ENCODE data around the gene SSTR4. TPM values are rescaled to one million over a fixed set of nuclear protein-coding genes. Genes with fewer than 3 reads are reported as not detected.

Gene SSTR4
- total and polyA plus RNA-seq, 9 of the 15 experiments (the other 6 are each of a cell fraction or from before 2014, with no cell fraction given): not detected

GRCh38 chr20:23086931-23087411 is 51.9 kb downstream of the SSTR4 start (continued):
- TF ChIP-seq STAT5A (IDR thresholded peaks at IDR 0.05; ENCODE audit: borderline replicate concordance, low read length): no peak
- TF ChIP-seq ZNF3 (CRISPR knock-in tag; IDR thresholded peaks at IDR 0.05): no peak
- no peak for TF ChIP-seq THRAP3 (IDR thresholded peaks at IDR 0.05; ENCODE audit: borderline replicate concordance)
- TF ChIP-seq ZNF253 (CRISPR knock-in tag; conservative IDR thresholded peaks at IDR 0.05): no peak
- TF ChIP-seq ZC3H11A (IDR thresholded peaks at IDR 0.05; ENCODE audit: low read depth, low read length): no peak
- no peak for TF ChIP-seq BACH1 (tag; IDR thresholded peaks at IDR 0.05)
- no peak for TF ChIP-seq CBFB (CRISPR knock-in tag; IDR thresholded peaks at IDR 0.05)
- TF ChIP-seq TRIM24 (IDR thresholded peaks at IDR 0.05): no peak

GRCh38 chr20:23087587-23088251 is 52.6 kb downstream of the SSTR4 start:
- peak in 3 of 4 experiments; percentile 17 to 73 (median 49) for DNase-seq (ENCODE audit: extremely low read depth in 1 of 4, low spot score in 3 of 4)
- Histone ChIP-seq H3K79me2 (ENCODE audit: control insufficient read depth, insufficient read depth, low read length) (no peaks in the 10 kb centered on the region), H2AFZ (ENCODE audit: low read depth, low read length) (peak overlapping the region; percentile 72), H3K36me3 (ENCODE audit: control insufficient read depth, insufficient read depth, low read length) (no peaks in the 10 kb centered on the region), H3K9me1 (ENCODE audit: control insufficient read depth, insufficient read depth, low read length) (no peaks in the 10 kb centered on the region), H3K9me3 (replicated peaks; ENCODE audit: control insufficient read depth, insufficient read depth, low read depth, low read length) (no peaks in the 10 kb centered on the region), H4K20me1 (replicated peaks; ENCODE audit: control insufficient read depth, insufficient read depth, low read length) (no peaks in the 10 kb centered on the region), H3K27ac (ENCODE audit: extremely low read depth, low read depth, low read length) (no peak overlapping the region; the same call in 2 of the 3 replicates), H3K4me3 (no peak overlapping the region), H3K9ac (ENCODE audit: insufficient read depth in 1 of 2, low read depth in 2 of 2, low read length in 2 of 2) (peak overlapping the region; percentile 31 to 60; a peak in 2 of 4 replicates), H3K4me2 (ENCODE audit: insufficient read depth, low read length) (peak overlapping the region; percentile 36), H3K27me3 (ENCODE audit: control insufficient read depth in 2 of 2, insufficient read depth in 2 of 2, low read length in 2 of 2) (no peaks in the 10 kb centered on the region), H3K4me1 (replicated peaks in 1 of 2; ENCODE audit: control insufficient read depth in 2 of 2, insufficient read depth in 2 of 2, low read length in 2 of 2) (peaks cover 42 to 60% of the 10 kb centered on the region in 2 experiments)
- 21% methylated on average over 9 of the region's 9 CpGs for WGBS (ENCODE audit: insufficient coverage, low coverage, missing lambda C conversion rate)
- FAIRE-seq: peak; percentile 82
- in situ Hi-C loops (cut with MboI) (no loop called here), intact Hi-C loops (cut with micrococcal nuclease) (no loop called here)
- CTCF ChIA-PET (ENCODE audit: low intra/inter-chr PET ratio): interaction anchor here (0.6 kb wide), 1 partner anchor 131 kb away, joined by 3 read pairs; no protein-coding TSS in a partner anchor
- BruUV-seq (replicated peaks): no TSS peak
- ATAC-seq: peak; percentile 71
- POLR2A ChIA-PET: no interaction called here
- TF ChIP-seq CCAR2 (IDR thresholded peaks at IDR 0.05; ENCODE audit: low read depth, low read length) (no peak), RFX5 (IDR thresholded peaks at IDR 0.05; ENCODE audit: low read depth, low read length) (no peak), PCBP1 (IDR thresholded peaks at IDR 0.05; ENCODE audit: low read depth, low read length, poor library complexity, severe bottlenecking) (no peak), CBFA2T2 (conservative IDR thresholded peaks at IDR 0.05) (0 out of 2 replicates have a peak, but pooled peaks have one; percentile 13), SOX6 (IDR thresholded peaks at IDR 0.05) (no peak), MLLT1 (IDR thresholded peaks at IDR 0.05) (no peak), EHMT2 (IDR thresholded peaks at IDR 0.05) (no peak), TCF3 (CRISPR knock-in tag; IDR thresholded peaks at IDR 0.05) (peak; percentile 53), TCFL5 (CRISPR knock-in tag; conservative IDR thresholded peaks at IDR 0.05) (no peak), TAL1 (IDR thresholded peaks at IDR 0.05) (peak; percentile 50; the same call in 1 of the 2 replicates), EGR1 (conservative IDR thresholded peaks at IDR 0.05) (peak; percentile 53; the same call in 1 of the 2 replicates), MBD1 (CRISPR knock-in tag; IDR thresholded peaks at IDR 0.05) (no peak), RAD21 (CRISPR knock-in tag; conservative IDR thresholded peaks at IDR 0.05 in 1 of 2, IDR thresholded peaks at IDR 0.05 in 1 of 2) (peak in 1 of 2 experiments; percentile 25; a peak in 1 of 4 replicates)
